GM18867 (cell line): Measurements from ENCODE around the gene WFDC5.
"Not testable (repeated sequence)": the region's sequence is repeated elsewhere in the genome, so short reads cannot be mapped to it uniquely, and the experiment has no call there.

Source experiments
- ATAC-seq: cut with Tn5 transposase; IDR thresholded peaks from one replicate; pipeline ENCODE4 v1.9.1; 2021; ENCODE audit warnings: mild to moderate bottlenecking, moderate library complexity; ENCODE audit not compliant: unreplicated experiment

Gene WFDC5

GRCh38 chr20:45114465-45115385 lies at the start of gene WFDC5:
WFDC5 (minus strand) TSS chr20:45115174; CDS start chr20:45115083, 91 bp downstream.
- no peak for ATAC-seq

GRCh38 chr20:45163083-45163803 lies 48.3 kb upstream of the WFDC5 start:
- ATAC-seq, result no peak

- ATAC-seq, result no peak
These were observed 43.0 kb upstream of the WFDC5 start for GRCh38 chr20:45157962-45158361.

GRCh38 chr20:45156713-45157112 lies 41.7 kb upstream of the WFDC5 start:
- ATAC-seq, result no peak

- ATAC-seq, result not testable (repeated sequence)
These were observed 39.8 kb upstream of the WFDC5 start for GRCh38 chr20:45154794-45155193.

- ATAC-seq, result no peak
These were observed 39.2 kb upstream of the WFDC5 start for GRCh38 chr20:45154183-45154582.

- no peak for ATAC-seq
These were observed 38.8 kb upstream of the WFDC5 start for GRCh38 chr20:45153752-45154151.

- ATAC-seq, result no peak
These were observed 38.2 kb upstream of the WFDC5 start for GRCh38 chr20:45153147-45153546.

GRCh38 chr20:45152405-45152804 lies 37.4 kb upstream of the WFDC5 start:
- no peak for ATAC-seq

GRCh38 chr20:45149062-45149461 lies 34.1 kb upstream of the WFDC5 start:
- no peak for ATAC-seq

- no peak for ATAC-seq
These were observed 25.9 kb upstream of the WFDC5 start for GRCh38 chr20:45140836-45141235.

GRCh38 chr20:45139733-45140375 lies 24.9 kb upstream of the WFDC5 start:
- ATAC-seq, result not testable (repeated sequence)

- ATAC-seq, result no peak
These were observed 23.8 kb upstream of the WFDC5 start for GRCh38 chr20:45138561-45139300.

GRCh38 chr20:45136911-45137310 lies 21.9 kb upstream of the WFDC5 start:
- no peak for ATAC-seq

- ATAC-seq, result no peak
These were observed 13.1 kb upstream of the WFDC5 start for GRCh38 chr20:45128099-45128498.

- no peak for ATAC-seq
These were observed 9.4 kb upstream of the WFDC5 start, which contains the start of gene WFDC12 for GRCh38 chr20:45124365-45124764. WFDC12 (minus strand) TSS chr20:45124465; CDS start chr20:45124447, 18 bp downstream.

- no peak for ATAC-seq
These were observed 6.4 kb upstream of the WFDC5 start for GRCh38 chr20:45121388-45121787.

- no peak for ATAC-seq
These were observed 4.7 kb upstream of the WFDC5 start for GRCh38 chr20:45119556-45120266.

- no peak for ATAC-seq
These were observed 3.1 kb upstream of the WFDC5 start for GRCh38 chr20:45118028-45118427.

- no peak for ATAC-seq
These were observed 2.6 kb upstream of the WFDC5 start for GRCh38 chr20:45117581-45117980.
